ENCODE data around the gene BRD1.
"Not testable (repeated sequence)": the region's sequence is repeated elsewhere in the genome, so short reads cannot be mapped to it uniquely, and the experiment has no call there.

The BRD1 gene

GRCh38 chr22:49767355-49768062 lies 60.2 kb downstream of the BRD1 start:
- no peak for DNase-seq

DNA sequence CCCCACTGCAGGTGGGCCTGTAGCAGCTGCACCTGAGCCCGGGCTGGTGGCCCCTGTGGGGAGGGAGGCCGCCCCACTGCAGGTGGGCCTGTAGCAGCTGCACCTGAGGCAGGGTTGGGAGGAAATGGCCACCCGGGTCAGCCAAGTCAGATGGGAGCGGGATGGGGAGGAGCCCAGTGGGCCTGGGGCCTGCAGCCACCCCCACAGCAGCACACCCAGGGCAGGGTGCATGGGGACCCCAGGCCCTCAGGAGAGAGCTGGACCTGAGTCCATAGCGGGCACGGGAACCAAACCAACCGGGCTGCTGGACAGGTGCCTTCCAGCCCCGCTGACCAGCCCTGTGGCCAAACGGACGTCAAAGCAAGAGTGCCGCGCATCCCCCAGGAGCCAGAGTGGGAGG lies 61.7 kb downstream of the BRD1 start:
- no peak for DNase-seq

DNA sequence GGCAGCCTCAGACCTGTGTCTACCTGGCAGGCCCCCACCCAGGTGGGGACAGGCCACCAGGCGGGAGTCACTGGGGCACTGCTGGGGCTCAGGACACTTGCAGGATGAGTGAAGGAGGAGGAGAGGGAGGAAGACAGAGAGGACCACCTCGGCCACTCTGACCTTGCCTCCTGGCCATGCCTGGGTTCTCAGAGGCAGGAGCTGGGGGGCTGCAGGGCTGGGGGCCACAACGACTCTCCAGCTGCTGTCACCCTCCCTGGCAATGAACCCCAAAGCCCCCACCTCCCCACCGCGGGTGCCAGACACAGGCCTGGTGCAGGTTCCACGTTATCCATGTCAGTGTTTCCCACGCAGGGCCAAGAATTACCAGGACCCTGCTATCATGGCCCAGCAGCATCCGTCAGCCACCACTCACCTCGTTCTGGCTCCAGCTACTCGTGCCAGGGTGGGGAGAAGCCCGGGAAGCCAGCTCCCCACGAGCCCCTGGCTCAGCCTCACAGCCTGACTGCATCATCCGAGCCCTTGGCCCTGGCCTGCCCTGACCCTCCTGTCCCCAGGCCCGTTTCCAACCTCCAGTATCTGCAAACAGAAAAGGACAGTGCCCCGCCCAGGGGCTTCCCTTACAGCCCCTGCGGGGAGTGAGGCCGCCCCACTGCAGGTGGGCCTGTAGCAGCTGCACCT lies 62.4 kb downstream of the BRD1 start:
- no peak for DNase-seq

GRCh38 chr22:49764127-49764581 lies 63.5 kb downstream of the BRD1 start:
- DNase-seq, result no peak

- no peak for DNase-seq
Measured at GRCh38 chr22:49763696-49764095, 64.0 kb downstream of the BRD1 start.

- DNase-seq, result no peak
Measured at GRCh38 chr22:49763138-49763537, 64.5 kb downstream of the BRD1 start.

DNA sequence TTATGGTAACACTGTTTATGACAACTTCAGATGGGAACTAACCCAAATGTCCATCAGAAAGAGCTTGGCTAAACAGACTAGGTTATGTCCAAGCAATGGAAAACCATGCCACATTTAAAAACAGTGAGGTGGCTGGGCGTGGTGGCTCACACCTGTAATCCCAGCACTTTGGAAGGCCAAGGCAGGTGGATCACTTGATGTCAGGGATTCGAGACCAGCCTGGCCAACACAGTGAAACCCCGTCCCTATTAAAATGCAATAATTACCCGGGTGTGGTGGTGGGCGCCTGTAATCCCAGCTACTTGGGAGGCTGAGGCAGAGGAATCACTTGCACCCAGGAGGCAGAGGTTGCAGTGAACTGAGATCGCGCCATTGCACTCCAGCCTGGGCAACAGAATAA lies 65.1 kb downstream of the BRD1 start:
- not testable (repeated sequence) for DNase-seq

DNA sequence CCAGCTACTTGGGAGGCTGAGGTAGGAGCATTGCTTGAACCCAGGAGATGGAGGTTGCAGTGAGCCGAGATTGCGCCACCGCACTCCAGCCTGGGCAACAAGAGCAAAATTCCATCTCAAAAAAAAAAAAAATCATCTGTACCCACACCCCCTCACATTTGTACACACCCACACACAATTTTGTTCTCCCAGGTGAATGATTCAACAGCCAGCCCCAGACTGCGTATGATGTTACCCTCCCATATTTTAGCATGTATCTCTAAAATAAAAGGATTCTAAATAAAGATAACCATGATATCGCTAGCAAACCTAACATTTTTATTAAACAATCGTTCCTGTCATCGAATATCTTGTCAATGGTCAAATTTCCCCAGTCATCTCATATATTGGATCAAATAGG lies 65.8 kb downstream of the BRD1 start:
- DNase-seq, result no peak

DNA sequence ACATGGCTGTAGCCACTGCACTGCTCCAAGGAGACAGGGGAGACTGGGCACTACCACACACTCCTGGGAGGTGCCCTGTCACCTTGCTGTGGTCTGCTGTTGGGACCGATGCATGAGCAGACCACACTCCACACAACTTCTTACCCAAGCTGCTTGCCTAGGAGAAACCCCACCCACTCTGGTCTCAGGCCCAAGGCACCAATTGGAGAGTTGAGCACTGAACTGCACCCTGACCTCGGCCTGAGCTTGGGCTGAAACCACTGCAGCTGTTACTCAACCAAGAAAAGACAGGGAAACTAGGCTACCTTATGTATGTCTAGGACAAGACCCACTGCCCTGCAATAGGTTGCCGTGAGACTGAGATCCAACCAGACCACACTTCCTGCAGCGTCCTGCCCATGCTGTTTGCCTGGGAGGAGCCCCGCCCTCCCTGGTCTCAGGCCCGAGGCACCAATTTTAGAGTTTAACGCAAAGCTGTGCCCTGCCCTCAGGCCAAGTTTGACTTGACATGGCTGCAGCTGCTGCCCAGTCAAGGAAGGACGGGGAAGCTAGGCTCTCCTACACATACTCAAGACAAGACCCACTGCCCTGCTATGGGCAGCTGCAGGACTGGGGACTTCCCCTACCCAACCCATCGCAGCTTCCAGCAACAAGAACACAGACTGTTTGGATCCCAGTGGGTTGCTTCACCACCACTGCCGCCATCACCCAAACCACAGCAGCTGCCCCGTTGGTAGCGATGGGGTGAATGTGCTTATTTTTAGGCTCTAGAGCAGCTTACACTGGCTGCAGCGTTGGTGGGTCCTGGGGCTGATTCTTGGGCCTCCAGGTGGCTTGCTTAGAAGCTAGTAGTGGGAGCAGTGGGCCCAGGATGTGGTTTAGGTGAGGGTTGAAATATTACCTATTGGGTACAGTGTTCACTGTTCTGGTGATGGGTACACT lies 66.8 kb downstream of the BRD1 start:
- no peak for DNase-seq

DNA sequence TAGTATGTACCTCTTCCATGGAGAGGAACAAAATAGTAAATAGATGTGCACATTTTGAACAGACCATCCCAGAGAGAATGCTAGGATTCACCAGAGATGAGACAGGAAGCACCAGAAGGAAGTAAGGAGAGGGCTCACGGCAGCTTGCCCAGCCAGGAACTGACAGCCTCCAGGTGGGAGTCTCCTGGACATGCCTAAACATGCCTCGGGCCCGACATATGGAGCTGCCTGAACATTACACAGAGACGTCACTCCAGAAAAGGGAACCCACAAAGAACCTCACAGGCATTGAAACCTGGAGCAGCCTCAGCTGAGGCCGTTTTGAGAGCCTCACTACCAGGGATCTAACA lies 67.4 kb downstream of the BRD1 start:
- DNase-seq, result no peak

- no peak for DNase-seq
Measured at GRCh38 chr22:49756676-49757075, 71.0 kb downstream of the BRD1 start.

- DNase-seq, result no peak
Measured at GRCh38 chr22:49756201-49756600, 71.5 kb downstream of the BRD1 start.

DNA sequence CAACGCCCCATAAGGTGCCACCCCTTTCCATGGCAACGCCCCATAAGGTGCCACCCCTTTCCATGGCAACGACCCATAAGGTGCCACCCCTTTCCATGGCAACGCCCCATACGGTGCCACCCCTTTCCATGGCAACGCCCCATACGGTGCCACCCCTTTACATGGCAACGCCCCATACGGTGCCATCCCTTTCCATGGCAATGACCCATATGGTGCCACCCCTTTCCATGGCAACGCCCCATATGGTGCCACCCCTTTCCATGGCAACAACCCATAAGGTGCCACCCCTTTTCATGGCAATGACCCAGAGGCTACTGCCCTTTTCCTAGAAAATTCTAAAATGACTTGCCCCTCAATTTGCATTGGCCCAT lies 72.1 kb downstream of the BRD1 start:
- DNase-seq, result no peak

DNA sequence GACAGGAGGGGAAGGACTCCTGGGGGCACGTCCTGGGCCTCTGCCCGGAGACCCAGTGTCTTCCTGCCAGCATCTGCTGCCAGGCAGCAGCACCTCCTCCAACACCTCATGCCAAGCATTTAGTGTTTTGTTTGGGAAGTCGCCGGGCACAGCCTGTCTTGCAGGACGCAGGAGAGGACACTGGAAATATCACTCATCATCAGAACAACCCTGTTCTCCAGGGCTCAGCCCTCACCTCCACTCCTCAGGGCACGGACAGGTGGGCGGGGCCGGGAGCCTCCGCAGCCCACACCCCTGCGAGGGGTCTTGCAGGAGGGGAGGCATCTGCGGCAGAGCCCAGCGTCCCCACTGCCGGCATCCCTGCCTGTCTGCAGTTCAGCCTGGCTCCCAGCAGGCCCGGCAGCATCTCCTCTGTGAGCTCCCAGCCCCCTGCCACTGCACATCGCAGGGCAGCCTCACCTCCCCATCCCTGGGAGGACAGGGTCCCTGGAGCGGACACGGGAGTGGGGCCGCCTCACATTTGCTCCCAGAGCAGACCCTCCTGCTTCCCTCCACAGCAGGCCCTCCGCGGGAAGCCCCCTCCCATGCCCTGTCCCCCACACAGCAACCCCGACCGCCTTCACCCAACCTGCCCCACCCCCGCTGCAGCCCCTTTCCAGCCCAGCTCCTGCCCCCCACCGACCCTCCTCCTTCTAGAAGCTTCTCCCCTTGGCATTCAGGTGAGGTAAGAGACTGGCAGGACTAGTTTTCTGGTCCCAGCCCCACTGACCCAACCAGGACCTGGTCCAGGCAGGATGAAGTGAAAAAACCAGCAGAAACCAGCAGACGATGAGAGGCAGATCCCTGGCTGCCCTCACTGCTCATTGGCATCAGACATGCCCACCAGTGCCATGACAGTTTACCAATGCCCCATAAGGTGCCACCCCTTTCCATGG lies 72.7 kb downstream of the BRD1 start:
- DNase-seq, result no peak

DNA sequence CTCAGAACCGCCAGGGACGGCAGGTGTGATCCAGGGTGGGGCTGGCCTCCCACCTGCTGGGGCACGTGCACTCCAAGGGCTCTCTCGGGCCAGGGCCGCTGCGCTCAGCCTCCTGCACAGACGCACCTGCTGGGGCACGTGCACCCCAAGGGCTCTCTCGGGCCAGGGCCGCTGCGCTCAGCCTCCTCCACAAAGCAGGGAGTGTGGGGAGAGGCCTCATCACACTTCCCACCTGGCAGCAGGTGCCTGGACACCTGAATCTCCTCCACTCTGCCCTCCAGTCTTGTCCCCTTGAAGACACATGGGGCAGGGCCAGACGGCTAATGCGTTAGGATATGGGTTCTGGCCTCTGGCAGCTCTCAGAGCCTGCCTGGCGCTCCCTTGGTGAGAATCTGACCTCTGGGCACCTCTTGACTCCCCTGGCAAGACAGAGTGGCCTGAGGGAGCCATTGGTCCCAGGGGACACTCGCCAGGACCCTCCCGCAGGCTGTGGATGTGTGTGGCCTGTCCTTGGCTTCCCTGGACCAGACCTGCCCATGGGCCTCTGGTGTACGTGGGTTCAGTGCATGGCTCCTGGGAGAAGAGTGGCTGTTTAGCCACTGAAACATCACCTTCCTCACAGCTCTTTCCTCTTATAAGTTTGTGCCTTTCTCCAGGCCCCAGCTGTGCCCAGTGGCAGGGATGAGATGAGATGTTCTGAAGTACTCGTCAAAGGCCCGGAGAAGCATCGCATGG lies 73.5 kb downstream of the BRD1 start:
- DNase-seq, result no peak

- DNase-seq, result no peak
Measured at GRCh38 chr22:49753276-49753890, 74.3 kb downstream of the BRD1 start.

DNA sequence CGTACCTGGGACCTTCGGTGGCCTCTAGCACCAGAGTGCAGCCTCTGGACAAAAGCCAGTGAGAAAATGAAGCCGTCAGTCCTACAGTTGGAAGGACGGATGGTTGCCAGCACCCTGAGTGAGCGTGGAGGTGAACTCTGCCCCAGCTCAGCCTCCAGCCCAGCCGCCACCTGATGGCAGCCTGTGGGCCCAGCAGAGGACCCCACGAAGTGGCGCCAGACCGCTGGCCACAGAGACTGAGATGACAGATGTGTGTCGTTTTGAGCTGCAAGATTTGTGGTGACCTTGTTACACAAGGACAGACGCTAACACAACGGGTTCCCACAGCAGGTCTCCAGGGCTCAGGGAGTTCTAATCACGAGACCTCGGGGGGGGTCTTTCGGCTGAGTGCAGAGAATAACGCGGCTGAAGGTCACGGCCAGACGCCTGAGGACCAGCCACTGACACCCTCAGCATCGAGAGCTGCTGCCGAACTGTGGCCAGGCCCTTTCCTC lies 75.0 kb downstream of the BRD1 start:
- DNase-seq, result no peak

GRCh38 chr22:49751966-49752597 lies 75.6 kb downstream of the BRD1 start:
- no peak for DNase-seq

GRCh38 chr22:49751318-49751965 lies 76.2 kb downstream of the BRD1 start:
- DNase-seq, result no peak

- no peak for DNase-seq
Measured at GRCh38 chr22:49749885-49750510, 77.7 kb downstream of the BRD1 start.
